HG03175 (cell line): ENCODE results near the gene PPFIA3.
"Not testable (repeated sequence)": the region's sequence is repeated elsewhere in the genome, so short reads cannot be mapped to it uniquely, and the experiment has no call there.

ENCODE experiments used
- ATAC-seq: cut with Tn5 transposase; IDR thresholded peaks from one replicate; pipeline ENCODE4 v1.9.1; 2021; ENCODE audit warnings: mild to moderate bottlenecking, moderate library complexity; ENCODE audit not compliant: unreplicated experiment

PPFIA3 gene

GRCh38 chr19:49119411-49120324, at the start of gene PPFIA3:
TSS of gene PPFIA3 (plus strand) at chr19:49119544. CDS start at chr19:49127874, 8,330 bp downstream.
- no peak for ATAC-seq

DNA sequence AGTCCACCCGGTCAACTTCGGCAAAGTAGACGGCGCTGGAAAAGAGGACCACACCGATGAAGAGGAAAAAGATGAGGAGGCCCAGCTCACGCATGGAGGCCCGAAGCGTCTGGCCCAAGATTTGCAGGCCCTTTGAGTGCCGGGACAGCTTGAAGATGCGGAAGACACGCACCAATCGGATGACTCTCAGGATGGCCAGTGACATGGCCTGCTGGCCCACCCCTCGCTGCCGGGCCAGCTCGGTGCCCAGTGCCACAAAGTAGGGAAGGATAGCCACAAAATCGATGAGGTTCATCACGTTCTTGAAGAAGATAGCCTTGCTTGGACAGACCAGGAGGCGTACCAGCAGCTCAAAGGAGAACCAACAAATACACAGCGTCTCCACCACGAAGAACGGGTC, 48.9 kb upstream of the PPFIA3 start:
- ATAC-seq, result no peak

DNA sequence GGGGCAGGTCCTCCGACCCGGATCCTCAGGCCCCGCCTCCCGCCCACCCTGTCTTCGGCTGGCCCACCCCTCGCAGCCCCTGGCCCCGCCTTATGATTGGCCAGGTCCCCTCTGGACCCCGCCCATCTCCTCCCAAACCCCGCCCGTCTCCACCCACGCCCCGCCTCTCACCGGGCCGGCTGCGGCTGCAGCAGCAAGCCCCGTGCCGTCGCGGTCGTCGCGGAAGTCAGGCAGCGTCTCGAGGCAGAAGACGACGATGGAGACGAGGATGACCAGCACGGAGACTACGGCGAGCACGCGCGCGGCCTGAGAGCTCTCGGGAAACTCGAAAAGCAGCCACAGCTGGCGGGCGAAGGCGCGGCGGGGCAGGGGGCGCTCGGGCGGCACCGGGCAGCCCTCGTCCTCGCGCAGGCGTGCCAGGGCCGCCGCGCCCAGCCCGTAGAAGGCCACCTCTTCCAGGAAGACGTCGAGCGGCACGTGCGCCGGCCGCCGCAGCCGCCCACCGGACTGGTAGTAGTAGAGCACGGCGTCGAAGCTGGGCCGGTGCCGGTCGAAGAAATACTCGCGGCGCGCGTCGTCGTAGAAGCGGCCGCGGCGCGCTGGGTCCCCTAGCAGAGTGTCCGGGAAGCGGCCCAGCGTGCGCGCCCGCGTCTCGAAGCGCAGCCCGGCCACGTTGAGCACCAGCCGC, 47.3 kb upstream of the PPFIA3 start:
- no peak for ATAC-seq

- no peak for ATAC-seq
Measured at GRCh38 chr19:49073514-49074378, 45.6 kb upstream of the PPFIA3 start.

- ATAC-seq, result not testable (repeated sequence)
Measured at GRCh38 chr19:49074869-49075268, 44.5 kb upstream of the PPFIA3 start.

DNA sequence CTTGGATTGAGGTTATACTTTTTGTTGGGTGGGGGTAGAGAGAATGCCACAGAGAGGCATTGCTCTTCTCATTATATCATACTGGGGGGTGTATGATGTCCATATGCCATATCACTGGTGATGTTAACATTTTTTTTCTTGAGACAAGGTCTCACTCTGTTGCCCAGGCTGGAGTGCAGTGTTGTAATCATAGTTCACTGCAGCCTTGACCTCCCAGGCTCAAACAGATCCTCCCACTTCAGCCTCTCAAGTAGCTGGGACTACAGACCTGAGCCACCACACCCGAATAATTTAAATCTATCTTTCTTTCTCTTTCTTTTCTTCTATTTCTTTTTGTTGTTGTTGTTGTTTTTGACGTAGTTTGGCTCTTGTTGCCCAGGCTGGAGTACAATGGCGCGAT, 39.0 kb upstream of the PPFIA3 start:
- no peak for ATAC-seq

DNA sequence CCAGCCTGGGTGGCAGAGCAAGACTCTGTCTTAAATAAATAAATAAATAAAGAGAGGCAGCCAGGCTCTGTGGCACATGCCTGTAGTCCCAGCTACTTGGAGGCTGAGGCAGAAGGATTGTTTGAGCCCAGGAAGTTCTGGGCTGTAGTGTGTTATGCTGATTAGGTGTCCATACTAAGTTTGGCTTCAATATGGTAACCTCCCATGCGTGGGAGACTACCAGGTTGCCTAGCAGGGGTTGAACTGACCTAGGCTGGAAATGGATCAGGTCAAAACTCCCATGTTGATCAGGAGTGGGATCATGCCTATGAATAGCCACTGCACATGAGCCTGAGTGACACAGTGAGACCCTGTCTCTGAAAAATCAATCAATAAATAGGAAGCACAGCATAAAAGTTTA, 38.1 kb upstream of the PPFIA3 start:
- no peak for ATAC-seq

GRCh38 chr19:49084206-49085019, 34.9 kb upstream of the PPFIA3 start:
- ATAC-seq, result no peak

DNA sequence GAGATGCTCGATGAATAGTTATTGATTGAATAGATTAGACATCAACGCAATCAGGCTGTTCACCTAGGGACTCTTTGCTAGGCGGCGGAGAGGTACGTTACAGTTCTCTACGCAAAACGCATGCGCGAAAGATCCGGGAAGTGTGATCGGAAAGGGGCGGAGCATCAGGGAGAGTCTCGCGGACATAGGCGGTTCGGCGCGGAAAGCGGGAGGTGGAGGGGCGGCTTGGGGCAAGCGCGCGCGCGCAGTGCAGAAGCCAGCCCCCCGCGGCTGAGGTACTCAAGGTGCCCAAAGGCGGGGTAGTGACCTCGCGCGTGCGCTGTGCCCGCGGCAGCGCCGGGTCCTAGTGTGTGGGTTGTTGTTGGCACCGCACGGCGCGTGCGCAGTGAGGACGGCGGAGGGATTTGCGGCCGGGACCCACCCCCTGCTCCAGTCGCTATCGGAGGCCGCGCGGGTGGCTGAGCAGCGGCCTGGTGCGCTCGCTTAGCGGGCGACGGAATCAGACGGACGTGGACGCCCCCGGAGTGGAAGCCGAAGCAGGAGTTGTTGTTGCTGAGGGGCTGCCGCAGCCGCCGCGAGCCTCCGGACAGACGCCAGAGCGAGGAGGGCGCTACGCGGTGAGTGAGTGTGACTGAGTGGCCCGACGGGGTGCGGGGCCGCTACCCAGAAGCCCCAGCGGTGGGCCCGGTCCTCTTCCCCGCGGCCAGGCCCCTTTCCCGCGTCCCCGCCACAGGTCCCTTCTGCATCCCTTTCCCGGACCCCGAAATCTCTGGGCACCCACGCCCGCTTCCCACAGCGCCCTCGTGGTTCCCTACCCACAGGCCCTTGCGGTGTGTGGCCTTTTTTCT, 34.1 kb upstream of the PPFIA3 start, which contains the start of gene SNRNP70:
Gene SNRNP70 (plus strand): TSS at position 432 of the 848 bp plus-strand sequence. CDS start 964 bp downstream, outside the sequence.
- peak; percentile 83 for ATAC-seq

- ATAC-seq, result no peak
Measured at GRCh38 chr19:49085868-49086232, 33.5 kb upstream of the PPFIA3 start.

DNA sequence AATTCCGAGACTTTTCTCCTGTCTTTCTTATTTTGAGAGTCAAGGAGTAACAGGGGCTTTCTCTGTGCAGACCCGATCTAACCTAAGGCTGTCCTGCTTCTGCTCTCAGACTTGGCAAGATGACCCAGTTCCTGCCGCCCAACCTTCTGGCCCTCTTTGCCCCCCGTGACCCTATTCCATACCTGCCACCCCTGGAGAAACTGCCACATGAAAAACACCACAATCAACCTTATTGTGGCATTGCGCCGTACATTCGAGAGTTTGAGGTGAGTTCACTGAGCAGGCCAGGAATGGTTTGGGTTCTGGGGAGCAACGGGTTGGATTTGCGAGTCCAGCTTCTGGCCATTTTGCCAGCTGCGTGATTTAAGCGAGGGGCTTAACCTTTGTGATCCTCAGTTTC, 33.0 kb upstream of the PPFIA3 start:
- ATAC-seq, result no peak

- ATAC-seq, result no peak
Measured at GRCh38 chr19:49091391-49092038, 27.8 kb upstream of the PPFIA3 start.

- no peak for ATAC-seq
Measured at GRCh38 chr19:49092686-49093085, 26.7 kb upstream of the PPFIA3 start.

DNA sequence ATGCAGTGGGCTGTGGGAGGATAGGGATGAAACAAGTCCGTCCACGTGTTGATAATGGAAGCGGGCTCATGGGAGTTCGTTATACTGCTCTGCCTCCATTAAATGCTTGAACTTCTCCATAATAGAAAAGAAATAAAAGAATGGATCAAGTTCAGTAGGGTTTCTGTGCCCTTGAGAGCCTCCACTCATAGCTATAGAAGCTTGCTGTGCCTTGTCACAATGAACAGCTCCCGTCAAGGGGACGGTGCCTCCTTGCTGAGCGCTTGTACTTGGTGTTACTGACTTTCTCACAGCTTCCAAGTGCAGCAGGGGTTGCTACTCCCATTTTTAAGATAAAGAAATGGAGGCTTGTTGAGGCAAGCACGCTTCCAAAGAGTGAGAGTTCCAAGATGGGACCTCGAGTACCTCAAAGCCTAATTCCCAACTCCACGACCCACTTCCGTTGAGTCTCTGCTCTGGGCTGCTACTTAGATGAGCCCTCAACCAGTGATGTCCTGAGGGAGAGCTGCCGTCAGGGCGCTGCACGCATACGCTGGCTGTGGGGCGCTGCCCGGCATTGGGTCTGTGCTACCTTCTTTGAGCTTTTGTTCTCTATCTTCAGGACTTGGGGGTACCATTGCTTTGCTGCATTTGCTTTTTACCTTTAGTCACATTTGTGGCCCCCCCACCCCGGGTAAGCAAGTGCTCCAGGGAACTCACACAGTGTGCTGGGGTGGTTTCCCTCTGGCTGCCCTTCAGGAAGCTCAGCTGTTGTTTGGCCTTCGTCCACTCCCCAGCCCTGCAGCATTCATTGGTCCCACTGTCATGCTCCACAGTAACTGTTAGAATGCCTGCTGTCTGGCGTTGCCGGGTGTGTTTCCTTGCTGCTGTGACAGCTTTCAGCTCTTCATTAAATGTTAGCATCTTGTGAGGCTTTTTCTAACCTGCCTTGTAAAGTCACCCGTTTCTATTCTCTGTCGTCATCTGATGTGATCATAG, 24.6 kb upstream of the PPFIA3 start:
- ATAC-seq, result no peak

GRCh38 chr19:49097453-49098288, 21.7 kb upstream of the PPFIA3 start:
- no peak for ATAC-seq

GRCh38 chr19:49098795-49099194, 20.5 kb upstream of the PPFIA3 start:
- no peak for ATAC-seq

DNA sequence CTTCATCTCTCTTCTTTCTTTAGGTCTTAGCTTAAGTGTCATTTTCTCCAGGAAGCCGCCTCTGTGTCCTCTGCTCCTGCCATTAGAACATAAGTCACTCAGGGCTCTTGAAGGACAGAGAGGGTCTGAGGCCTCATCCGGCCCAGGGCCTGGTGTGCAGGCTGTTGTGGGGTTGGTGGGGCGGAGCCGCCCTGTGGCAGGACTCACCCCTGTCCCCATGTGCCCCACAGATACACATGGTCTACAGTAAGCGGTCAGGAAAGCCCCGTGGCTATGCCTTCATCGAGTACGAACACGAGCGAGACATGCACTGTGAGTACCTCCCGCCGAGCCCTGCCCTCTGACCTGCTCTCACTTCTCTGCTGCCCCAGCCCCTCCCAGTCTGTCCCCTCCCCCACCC, 18.2 kb upstream of the PPFIA3 start:
- ATAC-seq, result no peak
